Sciatic nerve (tissue), 2 donors: ENCODE data around the gene IPCEF1. TPM values are rescaled to one million over a fixed set of nuclear protein-coding genes. Genes with fewer than 3 reads are reported as not detected.

Source experiments
- ATAC-seq: fragments of 200-7000 bp; cut with Tn5 transposase; one replicate; pipeline ENCODE4 v1.9.1; 2020; ENCODE audit warnings: mild to moderate bottlenecking, moderate library complexity
- DNase-seq: peaks from one replicate; pipeline ENCODE4 v3.0.0-alpha.2; 2020; ENCODE audit warnings: low spot score
- intact Hi-C: fragments of 100-400 bp; cut with DNase I; formaldehyde crosslinking; loops from one replicate; pipeline ENCODE4 v1.14.2; 2022
- total RNA-seq: library from RNA; stranded (reverse); fragmentation: NEBNext Ultra II Directional; extraction: Animal tissue kit (Norgen Biotek cat#: 25700); gene quantifications from one replicate; pipeline ENCODE4 v1.2.1, GENCODE V29; 2021
- donor health status: DM: no; HTN: no; CAD: no.
- donor health status: DM: no; HTN: no; CAD: no.

IPCEF1 gene
- 5.0 TPM for total RNA-seq

GRCh38 chr6:154356690-154357089 is at the start of gene IPCEF1:
Gene IPCEF1, minus strand, starts transcription at chr6:154356803. Its CDS starts 90,856 bp downstream, at chr6:154265947.
- ATAC-seq (peak; percentile 53), DNase-seq (no peak)
- intact Hi-C loops = no loop called here

GRCh38 chr6:154406301-154406700 is 49.7 kb upstream of the IPCEF1 start:
- ATAC-seq = no peak
- intact Hi-C loops = no loop called here
- DNase-seq = no peak

- DNase-seq (no peak), ATAC-seq (no peak)
- intact Hi-C loops = no loop called here
Observed at GRCh38 chr6:154404791-154405400, 48.3 kb upstream of the IPCEF1 start.

- ATAC-seq = peak; percentile 56
- peak; percentile 60 for DNase-seq
- intact Hi-C loops = no loop called here
Observed at GRCh38 chr6:154403788-154404187, 47.2 kb upstream of the IPCEF1 start.

GRCh38 chr6:154402081-154402780 is 45.6 kb upstream of the IPCEF1 start:
- no peak for ATAC-seq
- intact Hi-C loops = no loop called here

GRCh38 chr6:154399097-154399496 is 42.5 kb upstream of the IPCEF1 start:
- DNase-seq = no peak
- no peak for ATAC-seq
- intact Hi-C loops = no loop called here

More at GRCh38 chr6:154402081-154402780, 45.6 kb upstream of the IPCEF1 start:
- no peak for DNase-seq

GRCh38 chr6:154397491-154398195 is 41.0 kb upstream of the IPCEF1 start:
- no peak for ATAC-seq

GRCh38 chr6:154395878-154396277 is 39.3 kb upstream of the IPCEF1 start:
- DNase-seq = no peak
- ATAC-seq = no peak
- intact Hi-C loops = no loop called here

More at GRCh38 chr6:154397491-154398195, 41.0 kb upstream of the IPCEF1 start:
- intact Hi-C loops = no loop called here
- no peak for DNase-seq

GRCh38 chr6:154395316-154395715 is 38.7 kb upstream of the IPCEF1 start:
- intact Hi-C loops = no loop called here
- DNase-seq (no peak), ATAC-seq (no peak)

GRCh38 chr6:154394571-154394970 is 38.0 kb upstream of the IPCEF1 start:
- ATAC-seq (peak; percentile 65), DNase-seq (no peak)
- intact Hi-C loops = no loop called here

GRCh38 chr6:154390034-154390433 is 33.4 kb upstream of the IPCEF1 start:
- DNase-seq (no peak), ATAC-seq (no peak)
- intact Hi-C loops = no loop called here

GRCh38 chr6:154388803-154389202 is 32.2 kb upstream of the IPCEF1 start:
- ATAC-seq (no peak), DNase-seq (no peak)
- intact Hi-C loops = no loop called here

GRCh38 chr6:154386848-154387717 is 30.5 kb upstream of the IPCEF1 start:
- DNase-seq = no peak
- intact Hi-C loops = no loop called here
- no peak for ATAC-seq

- ATAC-seq = no peak
- DNase-seq = no peak
- intact Hi-C loops = no loop called here
Observed at GRCh38 chr6:154384191-154384590, 27.6 kb upstream of the IPCEF1 start.

GRCh38 chr6:154383273-154383672 is 26.7 kb upstream of the IPCEF1 start:
- intact Hi-C loops = no loop called here
- ATAC-seq (no peak), DNase-seq (no peak)

- no peak for DNase-seq
Observed at GRCh38 chr6:154382740-154383139, 26.1 kb upstream of the IPCEF1 start.

GRCh38 chr6:154381548-154381947 is 24.9 kb upstream of the IPCEF1 start:
- DNase-seq (no peak), ATAC-seq (no peak)
- intact Hi-C loops = no loop called here

More at GRCh38 chr6:154382740-154383139, 26.1 kb upstream of the IPCEF1 start:
- ATAC-seq = no peak
- intact Hi-C loops = no loop called here

- peak; percentile 83 for ATAC-seq
- no peak for DNase-seq
- intact Hi-C loops = no loop called here
Observed at GRCh38 chr6:154380741-154381140, 24.1 kb upstream of the IPCEF1 start.

GRCh38 chr6:154379585-154379984 is 23.0 kb upstream of the IPCEF1 start:
- no peak for DNase-seq
- intact Hi-C loops = no loop called here
- no peak for ATAC-seq
